Measurements from ENCODE around the gene TMEM240.
"Not testable (repeated sequence)": the region's sequence is repeated elsewhere in the genome, so short reads cannot be mapped to it uniquely, and the experiment has no call there.

The TMEM240 gene

GRCh38 chr1:1510912-1511532 is 29.4 kb downstream of the TMEM240 start:
- DNase-seq (ENCODE audit: low read depth), result peak; percentile 19

GRCh38 chr1:1509465-1509850 is 31.0 kb downstream of the TMEM240 start:
- DNase-seq (ENCODE audit: low read depth); H3K4me3 ChIP-seq (ENCODE audit: control insufficient read depth, low read depth, low read length): not testable (repeated sequence)

More at GRCh38 chr1:1510912-1511532, 29.4 kb downstream of the TMEM240 start:
- TF ChIP-seq CTCF (conservative IDR thresholded peaks at IDR 0.05; ENCODE audit: control insufficient read depth, insufficient read depth, low read depth, low read length), result no peak
- peak overlapping the region; percentile 84 for H3K4me3 ChIP-seq (ENCODE audit: control insufficient read depth, low read depth, low read length)

- DNase-seq (ENCODE audit: low read depth), result not testable (repeated sequence)
These were observed 31.5 kb downstream of the TMEM240 start for GRCh38 chr1:1508775-1509464.

GRCh38 chr1:1507305-1507704 is 33.1 kb downstream of the TMEM240 start:
- TF ChIP-seq CTCF (conservative IDR thresholded peaks at IDR 0.05; ENCODE audit: control insufficient read depth, insufficient read depth, low read depth, low read length), result no peak
- H3K4me3 ChIP-seq (ENCODE audit: control insufficient read depth, low read depth, low read length), result no peak overlapping the region
- no peak for DNase-seq (ENCODE audit: low read depth)

More at GRCh38 chr1:1508775-1509464, 31.5 kb downstream of the TMEM240 start:
- H3K4me3 ChIP-seq (ENCODE audit: control insufficient read depth, low read depth, low read length), result not testable (repeated sequence)

GRCh38 chr1:1505801-1506200 is 34.6 kb downstream of the TMEM240 start:
- not testable (repeated sequence) for DNase-seq (ENCODE audit: low read depth); H3K4me3 ChIP-seq (ENCODE audit: control insufficient read depth, low read depth, low read length)

GRCh38 chr1:1505366-1505798 is 35.0 kb downstream of the TMEM240 start:
- TF ChIP-seq CTCF (conservative IDR thresholded peaks at IDR 0.05; ENCODE audit: control insufficient read depth, insufficient read depth, low read depth, low read length), result peak; percentile 13
- DNase-seq (ENCODE audit: low read depth); H3K4me3 ChIP-seq (ENCODE audit: control insufficient read depth, low read depth, low read length): not testable (repeated sequence)

GRCh38 chr1:1504777-1505365 is 35.6 kb downstream of the TMEM240 start:
- not testable (repeated sequence) for H3K4me3 ChIP-seq (ENCODE audit: control insufficient read depth, low read depth, low read length)
- DNase-seq (ENCODE audit: low read depth), result peak; percentile 57
- TF ChIP-seq CTCF (conservative IDR thresholded peaks at IDR 0.05; ENCODE audit: control insufficient read depth, insufficient read depth, low read depth, low read length), result peak; percentile 54

- not testable (repeated sequence) for H3K4me3 ChIP-seq (ENCODE audit: control insufficient read depth, low read depth, low read length); DNase-seq (ENCODE audit: low read depth)
These were observed 44.9 kb downstream of the TMEM240 start for GRCh38 chr1:1495461-1495975.

- DNase-seq (ENCODE audit: low read depth); H3K4me3 ChIP-seq (ENCODE audit: control insufficient read depth, low read depth, low read length): not testable (repeated sequence)
These were observed 46.1 kb downstream of the TMEM240 start for GRCh38 chr1:1494311-1494710.

Data from fibroblast of mammary gland (primary cell).